GM10248 (cell line): ENCODE measurements around the gene ACOT7.

Experiments
- CTCF ChIA-PET: fragments of 300-600 bp; sonication (Branson Sonifier 250); formaldehyde crosslinking; extraction: SDS; loops from one replicate; lab custom pipeline; 2021; ENCODE audit warnings: antibody characterized with exemption; lab: Yijun Ruan, JAX
- POLR2A ChIA-PET: fragments of 350-650 bp; sonication (Branson Sonifier 250); formaldehyde crosslinking; extraction: SDS; loops from one replicate; lab custom pipeline; 2020; ENCODE audit warnings: antibody characterized with exemption; lab: Yijun Ruan, JAX
- DNase-seq: peaks from one replicate; pipeline ENCODE4 v3.0.0; 2012; ENCODE audit errors: extremely low spot score
- CTCF ChIP-seq: IDR thresholded peaks from 2 replicates; pipeline ENCODE4 v1.5.1; 2012; ENCODE audit warnings: mild to moderate bottlenecking, low read depth; ENCODE audit errors: extremely low read depth, missing control alignments, control extremely low read depth

The ACOT7 gene

GRCh38 chr1:6321205-6321604 is 72.4 kb downstream of the ACOT7 start:
- ChIA-PET CTCF (no interaction called here), POLR2A (no interaction called here)
- no peak for DNase-seq
- TF ChIP-seq CTCF: no peak

DNA sequence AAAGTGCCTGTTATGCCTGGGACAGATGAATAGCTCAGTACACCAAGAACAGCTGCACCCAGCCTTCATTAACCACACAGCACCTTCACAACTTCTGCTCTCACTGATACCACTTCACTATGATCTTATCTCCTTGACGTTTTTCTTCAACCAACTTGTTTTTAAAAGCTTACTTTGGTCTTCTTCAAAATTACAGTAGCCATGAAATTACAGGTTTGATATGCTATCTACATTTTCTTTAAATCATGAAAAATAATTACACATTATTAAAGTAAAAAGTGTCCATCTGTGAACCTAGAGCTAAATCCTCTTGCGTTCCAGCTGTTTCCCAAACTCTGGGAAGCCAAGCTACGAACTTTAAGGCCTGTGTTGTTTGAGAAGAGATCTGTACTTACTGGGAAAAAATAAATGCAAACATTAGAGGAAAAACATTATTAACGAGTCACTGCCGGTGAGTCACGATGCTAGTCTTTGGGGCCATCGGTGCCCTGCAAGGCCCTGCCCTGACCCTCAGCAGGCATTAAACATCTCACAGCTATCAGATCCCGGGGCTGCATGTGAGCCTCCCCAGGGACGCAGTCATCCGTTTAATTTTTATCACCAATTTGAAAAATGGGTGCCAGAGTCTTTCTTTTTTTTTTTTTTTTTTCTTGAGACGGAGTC is 76.3 kb downstream of the ACOT7 start:
- no peak for TF ChIP-seq CTCF
- ChIA-PET POLR2A (no interaction called here), CTCF (interaction anchor here (1.1 to 2.6 kb wide), 5 partner anchors 12 to 97 kb away, joined by 3 to 6 read pairs (median 4); no protein-coding TSS in a partner anchor)
- no peak for DNase-seq

GRCh38 chr1:6316240-6317097 is 77.1 kb downstream of the ACOT7 start:
- POLR2A ChIA-PET: no interaction called here
- no peak for TF ChIP-seq CTCF
- CTCF ChIA-PET: interaction anchor here (0.7 to 2.6 kb wide), 6 partner anchors 12 to 98 kb away, joined by 3 to 6 read pairs (median 4); no protein-coding TSS in a partner anchor
- no peak for DNase-seq

GRCh38 chr1:6314503-6314902 is 79.1 kb downstream of the ACOT7 start:
- POLR2A ChIA-PET: no interaction called here
- no peak for TF ChIP-seq CTCF
- no peak for DNase-seq
- CTCF ChIA-PET: no interaction called here

- ChIA-PET POLR2A (no interaction called here), CTCF (no interaction called here)
- no peak for TF ChIP-seq CTCF
- no peak for DNase-seq
Measured at GRCh38 chr1:6313393-6314200, 80.0 kb downstream of the ACOT7 start.
